Effector memory CD8-positive, alpha-beta T cell (primary cell): ENCODE results near the gene CAMK1D.

Experiments used
- ATAC-seq: fragments of 150-1000 bp; cut with Tn5 transposase; replicated peaks from 2 replicates; pipeline ENCODE4 v1.10.0; 2021; ENCODE audit warnings: mild to moderate bottlenecking, moderate library complexity
- DNase-seq, 3 experiments: peaks; one replicate each; pipeline ENCODE4 v3.0.0; 2021
- H3K27ac Mint-ChIP-seq, 2 donors: one replicate each; pipeline ENCODE4 v1.8.0; 2022; ENCODE audit warnings: mild to moderate bottlenecking in 2 of 2, mixed read lengths in 2 of 2, moderate library complexity in 2 of 2
- H3K27me3 Mint-ChIP-seq, 2 donors: one replicate each; pipeline ENCODE4 v1.8.0; 2022; ENCODE audit warnings: mixed read lengths in 2 of 2
- H3K36me3 Mint-ChIP-seq: one replicate; pipeline ENCODE4 v1.8.0; 2022; ENCODE audit warnings: mild to moderate bottlenecking, moderate library complexity, mixed read lengths; ENCODE audit not compliant: insufficient read depth
- H3K4me1 Mint-ChIP-seq, 2 donors: one replicate each; pipeline ENCODE4 v1.8.0; 2022; ENCODE audit warnings: low read depth in 2 of 2, mixed read lengths in 2 of 2
- H3K4me3 Mint-ChIP-seq, 2 donors: one replicate each; pipeline ENCODE4 v1.8.0; 2022; ENCODE audit warnings: mild to moderate bottlenecking in 2 of 2, mixed read lengths in 2 of 2, moderate library complexity in 2 of 2
- H3K9me3 Mint-ChIP-seq, 2 donors: one replicate each; pipeline ENCODE4 v1.8.0; 2022; ENCODE audit warnings: mixed read lengths in 2 of 2

Gene CAMK1D

GRCh38 chr10:12511651-12512050, 162.3 kb downstream of the CAMK1D start:
- Mint-ChIP-seq H3K27ac (no peak overlapping the region), H3K4me1 (peaks cover 34 to 45% of the 10 kb centered on the region in 2 donors), H3K9me3 (no peaks in the 10 kb centered on the region), H3K27me3 (no peaks in the 10 kb centered on the region), H3K36me3 (peaks cover 3% of the 10 kb centered on the region), H3K4me3 (no peak overlapping the region)
- DNase-seq (no peak), ATAC-seq (no peak)

- Mint-ChIP-seq H3K9me3 (no peaks in the 10 kb centered on the region), H3K27ac (peak overlapping the region; percentile 80 to 85), H3K36me3 (peaks cover 3% of the 10 kb centered on the region), H3K27me3 (no peaks in the 10 kb centered on the region), H3K4me1 (peaks cover 29 to 38% of the 10 kb centered on the region in 2 donors), H3K4me3 (no peak overlapping the region)
- DNase-seq (no peak), ATAC-seq (no peak)
These were observed 163.1 kb downstream of the CAMK1D start for GRCh38 chr10:12512332-12513002.

GRCh38 chr10:12513003-12513365, 163.6 kb downstream of the CAMK1D start:
- Mint-ChIP-seq H3K27me3 (no peaks in the 10 kb centered on the region), H3K4me1 (peaks cover 23 to 33% of the 10 kb centered on the region in 2 donors), H3K4me3 (no peak overlapping the region), H3K36me3 (peaks cover 3% of the 10 kb centered on the region), H3K27ac (peak overlapping the region; percentile 80 to 85), H3K9me3 (no peaks in the 10 kb centered on the region)
- DNase-seq = no peak
- no peak for ATAC-seq

- Mint-ChIP-seq H3K4me3 (peak overlapping the region in 1 of 2 donors; percentile 33), H3K27ac (peak overlapping the region; percentile 80 to 85), H3K9me3 (no peaks in the 10 kb centered on the region), H3K27me3 (no peaks in the 10 kb centered on the region), H3K4me1 (peaks cover 18 to 28% of the 10 kb centered on the region in 2 donors), H3K36me3 (peaks cover 3% of the 10 kb centered on the region)
- ATAC-seq = peak; percentile 81
- DNase-seq = no peak
These were observed 164.7 kb downstream of the CAMK1D start for GRCh38 chr10:12513775-12514673.

GRCh38 chr10:12518024-12518423, 168.7 kb downstream of the CAMK1D start:
- ATAC-seq = no peak
- Mint-ChIP-seq H3K27me3 (no peaks in the 10 kb centered on the region), H3K4me1 (peaks cover 18 to 21% of the 10 kb centered on the region in 2 donors), H3K27ac (no peak overlapping the region), H3K4me3 (no peak overlapping the region), H3K36me3 (peaks cover 3% of the 10 kb centered on the region), H3K9me3 (no peaks in the 10 kb centered on the region)
- no peak for DNase-seq

- ATAC-seq = no peak
- H3K4me3 Mint-ChIP-seq = no peak overlapping the region
- peaks cover 5% of the 10 kb centered on the region in 2 donors for H3K4me1 Mint-ChIP-seq
- no peaks in the 10 kb centered on the region for H3K9me3 Mint-ChIP-seq
- no peaks in the 10 kb centered on the region for H3K27me3 Mint-ChIP-seq
- H3K27ac Mint-ChIP-seq = no peak overlapping the region
- DNase-seq = no peak
- no peaks in the 10 kb centered on the region for H3K36me3 Mint-ChIP-seq
These were observed 172.1 kb downstream of the CAMK1D start for GRCh38 chr10:12521423-12521822.

GRCh38 chr10:12526311-12526710, 177.0 kb downstream of the CAMK1D start:
- Mint-ChIP-seq H3K4me3 (no peak overlapping the region), H3K9me3 (no peaks in the 10 kb centered on the region), H3K27ac (no peak overlapping the region), H3K27me3 (no peaks in the 10 kb centered on the region), H3K36me3 (no peaks in the 10 kb centered on the region), H3K4me1 (peaks cover 5 to 7% of the 10 kb centered on the region in 2 donors)
- DNase-seq (no peak), ATAC-seq (no peak)

- ATAC-seq (no peak), DNase-seq (no peak)
- H3K27ac Mint-ChIP-seq = no peak overlapping the region
- peaks cover 9% of the 10 kb centered on the region in 2 donors for H3K4me1 Mint-ChIP-seq
- no peak overlapping the region for H3K4me3 Mint-ChIP-seq
- peaks cover 0 to 1% of the 10 kb centered on the region in 2 donors for H3K9me3 Mint-ChIP-seq
- H3K27me3 Mint-ChIP-seq = no peaks in the 10 kb centered on the region
- H3K36me3 Mint-ChIP-seq = no peaks in the 10 kb centered on the region
These were observed 180.6 kb downstream of the CAMK1D start for GRCh38 chr10:12529976-12530375.

- no peak overlapping the region for H3K4me3 Mint-ChIP-seq
- no peaks in the 10 kb centered on the region for H3K27me3 Mint-ChIP-seq
- H3K27ac Mint-ChIP-seq = no peak overlapping the region
- no peak for ATAC-seq
- H3K4me1 Mint-ChIP-seq = peaks cover 5 to 9% of the 10 kb centered on the region in 2 donors
- peaks cover 0 to 1% of the 10 kb centered on the region in 2 donors for H3K9me3 Mint-ChIP-seq
- no peaks in the 10 kb centered on the region for H3K36me3 Mint-ChIP-seq
- DNase-seq = no peak
These were observed 182.2 kb downstream of the CAMK1D start for GRCh38 chr10:12531305-12532220.

GRCh38 chr10:12533151-12533550, 183.8 kb downstream of the CAMK1D start:
- H3K27me3 Mint-ChIP-seq = no peaks in the 10 kb centered on the region
- H3K36me3 Mint-ChIP-seq = no peaks in the 10 kb centered on the region
- peaks cover 0 to 1% of the 10 kb centered on the region in 2 donors for H3K9me3 Mint-ChIP-seq
- H3K27ac Mint-ChIP-seq = no peak overlapping the region
- DNase-seq = no peak
- H3K4me1 Mint-ChIP-seq = peaks cover 8 to 12% of the 10 kb centered on the region in 2 donors
- no peak overlapping the region for H3K4me3 Mint-ChIP-seq
- no peak for ATAC-seq

GRCh38 chr10:12533723-12534122, 184.4 kb downstream of the CAMK1D start:
- Mint-ChIP-seq H3K4me3 (no peak overlapping the region), H3K9me3 (peaks cover 0 to 1% of the 10 kb centered on the region in 2 donors), H3K4me1 (peaks cover 13 to 15% of the 10 kb centered on the region in 2 donors), H3K36me3 (no peaks in the 10 kb centered on the region), H3K27ac (no peak overlapping the region), H3K27me3 (no peaks in the 10 kb centered on the region)
- DNase-seq (no peak), ATAC-seq (no peak)

GRCh38 chr10:12534824-12535223, 185.5 kb downstream of the CAMK1D start:
- Mint-ChIP-seq H3K4me3 (no peak overlapping the region), H3K27me3 (no peaks in the 10 kb centered on the region), H3K36me3 (no peaks in the 10 kb centered on the region), H3K9me3 (peaks cover 0 to 1% of the 10 kb centered on the region in 2 donors), H3K27ac (peak overlapping the region in 1 of 2 donors; percentile 49), H3K4me1 (peaks cover 15 to 21% of the 10 kb centered on the region in 2 donors)
- DNase-seq (no peak), ATAC-seq (no peak)

GRCh38 chr10:12535656-12536055, 186.3 kb downstream of the CAMK1D start:
- H3K36me3 Mint-ChIP-seq = no peaks in the 10 kb centered on the region
- peaks cover 19 to 28% of the 10 kb centered on the region in 2 donors for H3K4me1 Mint-ChIP-seq
- no peak for DNase-seq
- no peak overlapping the region for H3K4me3 Mint-ChIP-seq
- no peak for ATAC-seq
- H3K27me3 Mint-ChIP-seq = no peaks in the 10 kb centered on the region
- H3K27ac Mint-ChIP-seq = no peak overlapping the region
- H3K9me3 Mint-ChIP-seq = peaks cover 0 to 1% of the 10 kb centered on the region in 2 donors
